Adrenal gland (tissue), 5 donors: ENCODE measurements around the gene BRPF3.

Source experiments
- CTCF ChIP-seq, 6 experiments: fragments of 450-650 bp in 4 of 6; fragments of 200-600 bp in 2 of 6; sonication (generic) in 1 of 6; IDR thresholded peaks; 1 replicate in 5 of 6; 2 replicates in 1 of 6; pipeline versions ENCODE4 v1.5.1 to v1.8.0; 2016 to 2021; ENCODE audit warnings: antibody characterized with exemption in 6 of 6, mild to moderate bottlenecking in 2 of 6, moderate library complexity in 1 of 6
- POLR2A ChIP-seq, 2 donors: fragments of 450-650 bp; IDR thresholded peaks; one replicate each; pipeline ENCODE4 v1.6.1; 2017; ENCODE audit warnings: antibody characterized with exemption in 2 of 2, mild to moderate bottlenecking in 2 of 2, moderate library complexity in 1 of 2
- donor health status: DM: no; HTN: no; CAD: no.

- TF ChIP-seq CTCF (IDR thresholded peaks at IDR 0.05): no peak
- TF ChIP-seq POLR2A (IDR thresholded peaks at IDR 0.05): no peak
Observed at GRCh38 chr6:36195471-36196112, 952 bp upstream of the BRPF3 start.
